Prostate gland (tissue), 2 donors: ENCODE measurements around the gene MAP4K3. TPM values are rescaled to one million over a fixed set of nuclear protein-coding genes. Genes with fewer than 3 reads are reported as not detected.

Experiments used
- DNase-seq: peaks from one replicate; pipeline ENCODE4 v3.0.0-alpha.2; 2019; ENCODE audit warnings: low spot score
- H3K27ac ChIP-seq, 2 donors: fragments of 200-600 bp; sonication (generic); 2 replicates each; pipeline ENCODE4 v1.5.1; 2017 to 2019
- H3K27me3 ChIP-seq: fragments of 200-600 bp; sonication (generic); replicated peaks from 2 replicates; pipeline ENCODE4 v1.5.1; 2019; ENCODE audit not compliant: insufficient read depth
- H3K36me3 ChIP-seq, 2 donors: fragments of 200-600 bp; sonication (generic); 1 replicate in 1 of 2; 2 replicates in 1 of 2; pipeline versions ENCODE4 v1.5.1 to v1.8.1; 2017 to 2019
- H3K4me1 ChIP-seq: fragments of 200-600 bp; sonication (generic); replicated peaks from 2 replicates; pipeline ENCODE4 v1.5.1; 2019
- H3K4me3 ChIP-seq, 2 donors: fragments of 200-600 bp; sonication (generic); 2 replicates each; pipeline ENCODE4 v1.5.1; 2017 to 2019
- H3K9me3 ChIP-seq: fragments of 200-600 bp; sonication (generic); 2 replicates; pipeline ENCODE4 v1.5.1; 2017
- POLR2A ChIP-seq: fragments of 450-650 bp; IDR thresholded peaks from one replicate; pipeline ENCODE4 v1.6.1; 2016; ENCODE audit warnings: antibody characterized with exemption, mild to moderate bottlenecking
- POLR2AphosphoS5 ChIP-seq: sonication (generic); formaldehyde crosslinking; IDR thresholded peaks from one replicate; pipeline ENCODE4 v1.6.1; 2017; ENCODE audit warnings: antibody characterized with exemption
- WGBS: methylation state at CpG from one replicate; pipeline ENCODE4 v1.1.5; 2018; 5-methylcytosine and 5-hydroxymethylcytosine counted together
- intact Hi-C: fragments of 100-400 bp; cut with DNase I; formaldehyde crosslinking; loops from one replicate; pipeline ENCODE4 v1.14.2; 2022
- total RNA-seq, 2 donors: library from RNA; depleted of rRNA; stranded (reverse); fragments of >200 nt; gene quantifications; one replicate each; pipeline ENCODE4 v1.1.0, GENCODE V29; 2016
- TF ChIP-seq, protein P1 (sequence below), 4 experiments: fragments of 200-600 bp in 2 of 4; fragments of 450-650 bp in 2 of 4; sonication (generic) in 2 of 4; IDR thresholded peaks; 1 replicate in 3 of 4; 2 replicates in 1 of 4; pipeline ENCODE4 v1.5.1; 2016 to 2019; ENCODE audit warnings: antibody characterized with exemption in 4 of 4, mild to moderate bottlenecking in 2 of 4, moderate library complexity in 2 of 4

MAP4K3 gene
- total RNA-seq, 2 donors from 2014 or later: 34.3 to 41.8 TPM

DNA sequence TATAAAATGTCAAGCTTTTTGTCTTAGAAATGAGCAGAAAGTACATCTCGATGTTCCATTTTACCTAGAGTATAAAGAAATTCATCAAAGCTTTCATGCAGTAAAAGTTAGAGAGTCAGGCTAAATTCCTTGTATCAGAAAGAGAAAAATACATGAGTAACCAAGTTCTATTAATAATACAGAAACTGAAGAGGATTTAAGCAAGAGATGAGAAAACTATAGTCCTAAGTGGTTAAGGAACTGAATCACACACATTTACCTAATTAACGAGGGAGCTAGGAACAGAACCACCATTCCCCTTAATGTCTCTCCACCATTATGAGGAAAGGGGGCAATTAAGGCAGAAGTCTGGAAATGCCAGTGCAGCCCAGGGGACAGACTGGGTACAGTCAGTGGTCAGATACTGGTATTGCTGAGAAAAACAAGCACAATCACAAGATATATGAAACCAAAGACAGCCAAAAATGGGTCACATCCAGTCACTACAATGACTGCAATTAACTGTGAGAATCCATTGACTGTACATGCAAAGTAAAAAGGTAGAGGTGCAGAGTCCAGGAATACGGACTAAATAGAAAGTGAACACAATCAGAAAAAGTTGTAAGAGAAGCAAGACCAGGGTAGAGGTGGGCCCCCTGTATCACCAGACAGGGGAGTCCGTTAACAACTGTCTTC, 23.9 kb downstream of the MAP4K3 start:
- DNase-seq: no peak
- Histone ChIP-seq H3K4me1 (no peaks in the 10 kb centered on the region), H3K4me3 (no peak overlapping the region), H3K9me3 (no peaks in the 10 kb centered on the region), H3K36me3 (no peaks in the 10 kb centered on the region), H3K27ac (no peak overlapping the region), H3K27me3 (no peaks in the 10 kb centered on the region)
- TF ChIP-seq POLR2AphosphoS5: no peak
- no peak for TF ChIP-seq POLR2A
- TF ChIP-seq, protein P1, sequence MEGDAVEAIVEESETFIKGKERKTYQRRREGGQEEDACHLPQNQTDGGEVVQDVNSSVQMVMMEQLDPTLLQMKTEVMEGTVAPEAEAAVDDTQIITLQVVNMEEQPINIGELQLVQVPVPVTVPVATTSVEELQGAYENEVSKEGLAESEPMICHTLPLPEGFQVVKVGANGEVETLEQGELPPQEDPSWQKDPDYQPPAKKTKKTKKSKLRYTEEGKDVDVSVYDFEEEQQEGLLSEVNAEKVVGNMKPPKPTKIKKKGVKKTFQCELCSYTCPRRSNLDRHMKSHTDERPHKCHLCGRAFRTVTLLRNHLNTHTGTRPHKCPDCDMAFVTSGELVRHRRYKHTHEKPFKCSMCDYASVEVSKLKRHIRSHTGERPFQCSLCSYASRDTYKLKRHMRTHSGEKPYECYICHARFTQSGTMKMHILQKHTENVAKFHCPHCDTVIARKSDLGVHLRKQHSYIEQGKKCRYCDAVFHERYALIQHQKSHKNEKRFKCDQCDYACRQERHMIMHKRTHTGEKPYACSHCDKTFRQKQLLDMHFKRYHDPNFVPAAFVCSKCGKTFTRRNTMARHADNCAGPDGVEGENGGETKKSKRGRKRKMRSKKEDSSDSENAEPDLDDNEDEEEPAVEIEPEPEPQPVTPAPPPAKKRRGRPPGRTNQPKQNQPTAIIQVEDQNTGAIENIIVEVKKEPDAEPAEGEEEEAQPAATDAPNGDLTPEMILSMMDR (IDR thresholded peaks at IDR 0.05): no peak
- intact Hi-C loops: no loop called here
- WGBS: 80% methylated on average over 4 of the region's 4 CpGs

DNA sequence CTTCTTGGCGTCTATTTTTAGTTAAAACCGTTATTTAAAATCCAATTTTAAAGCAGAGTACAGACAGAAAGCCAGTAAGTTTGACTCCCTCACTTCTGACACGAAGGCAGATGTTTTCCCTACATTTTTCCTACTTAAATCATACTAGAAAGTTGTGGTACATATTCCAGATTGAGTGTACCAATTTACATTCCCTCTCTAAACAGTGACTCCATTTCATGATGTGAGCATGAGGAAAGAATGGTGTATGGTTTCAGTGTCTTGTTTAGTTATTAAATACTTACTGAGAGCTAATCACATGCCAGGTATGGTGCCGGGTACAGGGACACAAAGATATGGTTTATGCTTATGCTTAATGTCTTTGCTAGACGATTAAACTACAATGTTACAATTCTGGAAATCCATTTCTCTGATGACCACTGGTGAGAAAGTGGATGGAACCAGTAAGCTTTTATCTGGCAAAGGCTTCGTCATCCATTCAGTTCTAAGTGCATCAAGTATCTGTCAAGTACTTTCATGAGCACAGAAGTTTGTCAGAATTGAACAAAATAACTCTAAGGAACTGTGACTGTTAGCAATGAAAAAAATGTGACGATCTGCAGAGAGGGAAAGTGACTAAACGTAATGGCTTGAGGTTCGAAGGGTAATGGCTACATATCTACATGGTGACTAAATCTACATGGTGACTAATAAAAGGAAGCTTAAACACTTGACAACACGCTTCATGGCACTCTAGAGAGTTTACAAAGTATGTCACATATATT, 25.7 kb downstream of the MAP4K3 start:
- no peak overlapping the region for H3K27ac ChIP-seq
- no peaks in the 10 kb centered on the region for H3K36me3 ChIP-seq
- TF ChIP-seq, protein P1 (IDR thresholded peaks at IDR 0.05): no peak
- no peak for TF ChIP-seq POLR2A
- TF ChIP-seq POLR2AphosphoS5: no peak
- no peak overlapping the region for H3K4me3 ChIP-seq
- H3K27me3 ChIP-seq: no peaks in the 10 kb centered on the region
- intact Hi-C loops: no loop called here
- DNase-seq: no peak
- H3K4me1 ChIP-seq: no peaks in the 10 kb centered on the region
- 78% methylated on average over 10 of the region's 10 CpGs for WGBS
- H3K9me3 ChIP-seq: no peaks in the 10 kb centered on the region

DNA sequence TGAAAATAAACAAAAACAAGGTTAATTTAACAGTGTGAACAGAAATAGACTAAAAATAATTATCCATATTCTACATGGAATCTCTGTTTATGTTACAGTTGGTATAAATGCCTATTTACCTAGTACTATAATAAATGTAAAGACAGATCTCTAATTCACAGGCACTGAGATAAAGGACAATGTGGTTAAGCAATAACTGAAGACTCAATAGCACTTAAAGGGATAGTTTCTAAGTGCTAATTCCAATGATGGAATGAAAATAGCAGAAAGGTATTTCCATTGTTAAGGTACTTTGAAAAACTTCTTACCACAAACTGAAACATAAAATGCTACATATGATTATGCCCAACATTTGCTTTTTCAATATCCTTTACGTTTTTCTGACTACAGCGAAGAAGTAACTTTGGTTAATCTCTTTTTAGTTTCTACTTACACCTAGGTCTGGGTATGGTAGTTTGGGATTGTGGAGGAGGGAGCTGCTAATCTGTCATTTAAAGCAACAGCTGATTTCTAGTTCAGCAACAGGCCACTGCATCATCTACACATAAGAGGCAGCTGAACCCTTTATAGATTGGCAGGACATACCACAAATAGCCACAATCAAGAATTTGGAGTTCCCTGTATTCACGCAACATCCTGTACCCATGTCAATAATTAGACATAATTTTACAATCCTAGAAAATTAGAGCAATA, 27.2 kb downstream of the MAP4K3 start:
- 83% methylated on average over 3 of the region's 3 CpGs for WGBS
- Histone ChIP-seq H3K4me3 (no peak overlapping the region), H3K27me3 (no peaks in the 10 kb centered on the region), H3K4me1 (no peaks in the 10 kb centered on the region), H3K9me3 (no peaks in the 10 kb centered on the region), H3K27ac (no peak overlapping the region), H3K36me3 (no peaks in the 10 kb centered on the region)
- intact Hi-C loops: no loop called here
- TF ChIP-seq POLR2A (no peak), POLR2AphosphoS5 (no peak)
- TF ChIP-seq, protein P1 (IDR thresholded peaks at IDR 0.05): no peak
- DNase-seq: no peak

DNA sequence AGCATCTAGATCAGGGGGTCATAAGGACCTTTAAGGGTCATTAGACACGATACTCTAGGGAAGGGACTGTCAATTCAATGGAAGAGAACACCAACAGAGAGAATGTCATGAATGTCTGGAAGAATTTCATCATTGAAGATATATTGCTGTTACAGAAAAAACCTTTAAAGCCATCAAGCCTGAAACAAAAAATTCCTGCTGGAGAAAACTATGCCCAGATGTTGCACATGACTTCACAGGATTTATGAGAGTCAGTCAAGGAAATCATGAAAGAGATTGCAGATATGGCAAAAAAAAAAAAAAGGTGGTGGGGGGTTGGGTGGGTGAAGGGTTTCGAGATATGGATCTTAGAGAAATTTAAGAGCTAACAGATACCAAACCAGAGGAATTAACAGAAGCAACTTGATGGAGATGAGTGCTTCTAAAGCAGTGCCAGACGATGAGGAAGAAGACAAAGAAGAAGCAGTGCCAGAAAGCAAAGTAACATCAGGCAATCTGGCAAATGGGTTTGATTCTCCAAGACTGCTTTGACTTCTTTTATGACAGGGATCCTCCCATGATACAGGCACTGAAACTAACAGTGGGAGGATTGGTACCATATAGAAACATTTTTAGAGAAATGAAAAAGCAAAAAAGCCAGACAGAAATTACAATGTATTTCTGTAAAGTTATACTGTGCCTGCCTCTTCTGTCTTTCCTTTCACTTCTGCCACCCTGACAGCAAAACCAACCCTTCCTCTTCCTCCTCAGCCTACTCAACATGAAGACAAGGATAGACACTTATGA, 28.5 kb downstream of the MAP4K3 start:
- intact Hi-C loops: no loop called here
- DNase-seq: no peak
- Histone ChIP-seq H3K4me1 (no peaks in the 10 kb centered on the region), H3K27ac (no peak overlapping the region), H3K36me3 (no peaks in the 10 kb centered on the region), H3K9me3 (no peaks in the 10 kb centered on the region), H3K4me3 (no peak overlapping the region), H3K27me3 (no peaks in the 10 kb centered on the region)
- WGBS: 62% methylated on average over 3 of the region's 3 CpGs
- TF ChIP-seq POLR2AphosphoS5 (no peak), POLR2A (no peak)
- TF ChIP-seq, protein P1 (IDR thresholded peaks at IDR 0.05): no peak
